Panc1 (cell line): ENCODE measurements around the gene CD300LB. TPM values are rescaled to one million over a fixed set of nuclear protein-coding genes. Genes with fewer than 3 reads are reported as not detected.
"Not testable (repeated sequence)": the region's sequence is repeated elsewhere in the genome, so short reads cannot be mapped to it uniquely, and the experiment has no call there.

Experiments
- ATAC-seq: fragments of 200-7000 bp; cut with Tn5 transposase; 2 replicates; pipeline ENCODE4 v1.9.1; 2020; ENCODE audit warnings: mild to moderate bottlenecking, moderate library complexity
- BruUV-seq: library from RNA; stranded (reverse); fragments of 400-500 nt; replicated peaks from 2 replicates; lab custom pipeline; 2021; lab: Mats Ljungman, UMichigan
- CTCF ChIA-PET: fragments of 300-600 bp; sonication (Branson Sonifier 250); formaldehyde crosslinking; loops from one replicate; lab custom pipeline; 2022; ENCODE audit warnings: antibody characterized with exemption; lab: Charles Lee
- POLR2A ChIA-PET: fragments of 300-600 bp; sonication (Branson Sonifier 250); formaldehyde crosslinking; loops from one replicate; lab custom pipeline; 2022; ENCODE audit warnings: antibody characterized with exemption; lab: Charles Lee
- DNase-seq: peaks from one replicate; pipeline ENCODE4 v3.0.0-alpha.2; 2010; ENCODE audit warnings: low read depth, low spot score
- H3K27ac ChIP-seq: 2 replicates; pipeline ENCODE4 v1.5.1; 2011; ENCODE audit warnings: mild to moderate bottlenecking, low read length, inconsistent platforms
- H3K27me3 ChIP-seq: fragments of 200-500 bp; sonication (Bioruptor generic); 2 replicates; pipeline ENCODE4 v1.6.0; 2014; ENCODE audit warnings: low read length, inconsistent platforms; ENCODE audit not compliant: control insufficient read depth, insufficient read depth
- H3K36me3 ChIP-seq: fragments of 200-500 bp; sonication (Bioruptor generic); 2 replicates; pipeline ENCODE4 v1.5.1; 2014; ENCODE audit warnings: inconsistent platforms, mild to moderate bottlenecking, low read length, moderate library complexity; ENCODE audit not compliant: control insufficient read depth, insufficient read depth
- H3K4me1 ChIP-seq: 2 replicates; pipeline ENCODE4 v1.5.1; 2011; ENCODE audit warnings: inconsistent platforms, mild to moderate bottlenecking, low read length, moderate library complexity; ENCODE audit not compliant: control insufficient read depth, insufficient read depth
- H3K4me3 ChIP-seq, 2 experiments: 2 replicates each; pipeline ENCODE4 v1.5.1; 2011 to 2012; ENCODE audit warnings: low read depth in 2 of 2, low read length in 2 of 2, mild to moderate bottlenecking in 2 of 2, inconsistent platforms in 1 of 2, moderate library complexity in 1 of 2
- H3K9me3 ChIP-seq: fragments of 200-500 bp; sonication (Bioruptor generic); 2 replicates; pipeline ENCODE4 v1.5.1; 2014; ENCODE audit warnings: low read depth, mild to moderate bottlenecking, inconsistent platforms, low read length, moderate library complexity; ENCODE audit not compliant: control insufficient read depth, insufficient read depth
- CTCF ChIP-seq: fragments of 450-650 bp; IDR thresholded peaks from 2 replicates; pipeline ENCODE4 v1.5.1; 2017; ENCODE audit warnings: mild to moderate bottlenecking
- POLR2AphosphoS5 ChIP-seq: IDR thresholded peaks from 2 replicates; pipeline ENCODE4 v1.6.1; 2012; ENCODE audit warnings: mild to moderate bottlenecking, low read depth, low read length, moderate library complexity
- REST ChIP-seq, 2 experiments: IDR thresholded peaks; 2 replicates each; pipeline ENCODE4 v1.6.1; 2011 to 2012; ENCODE audit warnings: low read depth in 2 of 2, control low read depth in 1 of 2, low read length in 1 of 2, mild to moderate bottlenecking in 1 of 2, moderate library complexity in 1 of 2; ENCODE audit not compliant: insufficient read depth in 1 of 2
- SIN3A ChIP-seq: IDR thresholded peaks from 2 replicates; pipeline ENCODE4 v1.6.1; 2012; ENCODE audit warnings: low read depth, mild to moderate bottlenecking, low read length, moderate library complexity, borderline replicate concordance; ENCODE audit not compliant: insufficient read depth
- TCF7L2 ChIP-seq: IDR thresholded peaks from 2 replicates; pipeline ENCODE4 v1.6.1; 2011; ENCODE audit warnings: mild to moderate bottlenecking, low read depth, low read length, inconsistent platforms
- in situ Hi-C: cut with HindIII; loops from 2 replicates; pipeline ENCODE4 v1.10.0; 2016; ENCODE audit warnings: low sequenced_read_pairs, low pct_unique_long_range_greater_than_20kb
- intact Hi-C: fragments of 100-400 bp; cut with micrococcal nuclease; formaldehyde crosslinking; loops from one replicate; pipeline ENCODE4 v1.10.0; 2022; ENCODE audit not compliant: unreplicated experiment
- total RNA-seq: library from RNA; stranded (reverse); gene quantifications from one replicate; pipeline ENCODE4 v1.2.1, GENCODE V29; 2021; ENCODE audit not compliant: unreplicated experiment

CD300LB gene
- total RNA-seq, 1 experiment from 2014 or later, result not detected

DNA sequence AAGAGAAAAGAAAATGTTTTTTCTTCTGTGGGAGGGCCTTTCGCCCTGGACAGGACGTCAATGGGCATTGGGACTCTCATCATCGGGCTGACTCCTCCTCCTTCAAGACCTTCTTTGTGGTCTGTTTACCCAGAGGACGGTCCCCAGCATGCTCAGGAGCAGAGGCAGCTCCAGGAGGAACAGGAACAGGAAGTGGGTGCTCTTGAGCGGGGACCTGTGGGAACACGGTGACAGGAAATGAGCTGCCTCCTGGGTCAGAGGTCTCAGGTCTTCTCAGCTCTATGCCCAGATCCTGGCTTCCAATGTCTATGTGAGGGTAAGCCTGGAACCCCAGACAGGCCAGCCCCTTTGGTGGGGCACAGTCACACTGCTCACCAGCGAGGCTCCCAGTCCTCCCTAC lies 48.6 kb upstream of the CD300LB start (continued):
- no peak for TF ChIP-seq TCF7L2

GRCh38 chr17:74578979-74579378 lies 47.7 kb upstream of the CD300LB start:
- H3K4me3 ChIP-seq, result no peak overlapping the region
- TF ChIP-seq POLR2AphosphoS5, result no peak
- no peak for TF ChIP-seq CTCF
- TF ChIP-seq SIN3A, result no peak
- TF ChIP-seq TCF7L2, result no peak
- TF ChIP-seq REST (IDR thresholded peaks at IDR 0.05; ENCODE audit: insufficient read depth in 1 of 2, low read depth in 2 of 2, low read length in 1 of 2), result no peak
- BruUV-seq, result no TSS peak
- in situ Hi-C loops, result no loop called here
- H3K27ac ChIP-seq, result no peak overlapping the region
- ATAC-seq (no peak), DNase-seq (no peak)
- H3K4me1 ChIP-seq, result no peaks in the 10 kb centered on the region
- ChIA-PET POLR2A (no interaction called here), CTCF (no interaction called here)
- H3K36me3 ChIP-seq, result no peaks in the 10 kb centered on the region
- peaks cover 9% of the 10 kb centered on the region; the same call in 1 of the 2 replicates for H3K27me3 ChIP-seq
- no peaks in the 10 kb centered on the region for H3K9me3 ChIP-seq
- intact Hi-C loops, result no loop called here

- BruUV-seq, result no TSS peak
- ChIA-PET POLR2A (no interaction called here), CTCF (no interaction called here)
- peaks cover 5% of the 10 kb centered on the region; the same call in 1 of the 2 replicates for H3K4me1 ChIP-seq
- ATAC-seq, result no peak
- H3K27me3 ChIP-seq, result peaks cover 9% of the 10 kb centered on the region; the same call in 1 of the 2 replicates
- no peak overlapping the region for H3K27ac ChIP-seq
- intact Hi-C loops, result no loop called here
- no peaks in the 10 kb centered on the region for H3K36me3 ChIP-seq
- H3K4me3 ChIP-seq, result no peak overlapping the region
- in situ Hi-C loops, result no loop called here
- H3K9me3 ChIP-seq, result no peaks in the 10 kb centered on the region
- DNase-seq, result no peak
- TF ChIP-seq TCF7L2, result no peak
- no peak for TF ChIP-seq REST (IDR thresholded peaks at IDR 0.05; ENCODE audit: insufficient read depth in 1 of 2, low read depth in 2 of 2, low read length in 1 of 2)
- TF ChIP-seq POLR2AphosphoS5, result no peak
- no peak for TF ChIP-seq SIN3A
- no peak for TF ChIP-seq CTCF
Observed at GRCh38 chr17:74574489-74575142, 43.3 kb upstream of the CD300LB start.

DNA sequence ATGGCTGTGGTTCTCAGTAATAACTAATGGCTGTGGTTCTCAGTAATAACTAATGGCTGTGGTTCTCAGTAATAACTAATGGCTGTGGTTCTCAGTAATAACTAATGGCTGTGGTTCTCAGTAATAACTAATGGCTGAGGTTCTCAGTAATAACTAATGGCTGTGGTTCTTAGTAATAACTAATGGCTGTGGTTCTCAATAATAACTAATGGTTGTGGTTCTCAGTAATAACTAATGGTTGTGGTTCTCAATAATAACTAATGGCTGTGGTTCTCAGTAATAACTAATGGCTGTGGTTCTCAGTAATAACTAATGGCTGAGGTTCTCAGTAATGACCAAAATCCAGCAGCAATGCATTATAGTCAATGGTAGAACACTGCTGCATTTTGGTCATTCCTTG lies 42.4 kb upstream of the CD300LB start:
- H3K27me3 ChIP-seq, in situ Hi-C loops, ATAC-seq, DNase-seq, BruUV-seq, H3K9me3 ChIP-seq, H3K4me3 ChIP-seq, CTCF ChIA-PET, H3K27ac ChIP-seq, intact Hi-C loops, H3K36me3 ChIP-seq, POLR2A ChIA-PET: not testable (repeated sequence)
- peaks cover 11% of the 10 kb centered on the region; the same call in 1 of the 2 replicates for H3K4me1 ChIP-seq
